Endothelial cell of umbilical vein (primary cell): ENCODE data around the gene ELK1. TPM values are rescaled to one million over a fixed set of nuclear protein-coding genes. Genes with fewer than 3 reads are reported as not detected.

Experiments used
- BruUV-seq: library from RNA; stranded (reverse); fragments of 400-500 nt; replicated peaks from 2 replicates; lab custom pipeline; 2021; lab: Mats Ljungman, UMichigan
- CTCF ChIA-PET: fragments of 300-600, 350-600 bp; sonication (Branson Sonifier 250); formaldehyde crosslinking; loops from one replicate; lab custom pipeline; 2021; ENCODE audit warnings: antibody characterized with exemption, inconsistent platforms; lab: Charles Lee
- POLR2A ChIA-PET: fragments of 300-600, 350-600 bp; sonication (Branson Sonifier 250); formaldehyde crosslinking; loops from one replicate; lab custom pipeline; 2021; ENCODE audit warnings: antibody characterized with exemption, inconsistent platforms; lab: Charles Lee
- DNase-seq: peaks from one replicate; pipeline ENCODE4 v3.0.0-alpha.2; 2011; ENCODE audit warnings: low read depth, low spot score
- FAIRE-seq: peaks from 2 replicates; lab custom pipeline; 2011; peaks lifted over from hg19 to GRCh38; lab: Jason Lieb, UNC
- H2AFZ ChIP-seq: 2 replicates; pipeline ENCODE4 v1.6.0; 2012; ENCODE audit warnings: low read depth, low read length, control low read depth, inconsistent platforms
- H3K27ac ChIP-seq: 2 replicates; pipeline ENCODE4 v1.5.1; 2011; ENCODE audit warnings: low read depth, mild to moderate bottlenecking, control low read depth, low read length, moderate library complexity; ENCODE audit not compliant: insufficient read depth
- H3K27me3 ChIP-seq, 2 experiments: 2 replicates each; pipeline versions ENCODE4 v1.6.0 to v1.6.1; 2011; ENCODE audit warnings: low read length in 2 of 2, mixed read lengths in 1 of 2; ENCODE audit not compliant: control insufficient read depth in 2 of 2, insufficient read depth in 2 of 2
- H3K36me3 ChIP-seq, 2 experiments: 2 replicates in 1 of 2; 3 replicates in 1 of 2; pipeline ENCODE4 v1.5.1; 2011; ENCODE audit warnings: low read length in 2 of 2, mild to moderate bottlenecking in 1 of 2, moderate library complexity in 1 of 2; ENCODE audit not compliant: control insufficient read depth in 2 of 2, insufficient read depth in 2 of 2; ENCODE audit errors: extremely low read depth in 1 of 2
- H3K4me1 ChIP-seq: 3 replicates; pipeline ENCODE4 v1.5.1; 2011; ENCODE audit warnings: mild to moderate bottlenecking, low read length; ENCODE audit not compliant: control insufficient read depth, insufficient read depth; ENCODE audit errors: extremely low read depth
- H3K4me2 ChIP-seq: 2 replicates; pipeline ENCODE4 v1.6.1; 2011; ENCODE audit warnings: low read length, control low read depth, mixed read lengths; ENCODE audit not compliant: insufficient read depth
- H3K4me3 ChIP-seq, 3 experiments: fragments of 200-600 bp in 1 of 3; sonication (generic), shearing (Covaris generic) in 1 of 3; replicated peaks in 1 of 3; 2 replicates each; pipeline ENCODE4 v1.5.1; 2011 to 2016; ENCODE audit warnings: control low read depth in 3 of 3, low read length in 3 of 3, mild to moderate bottlenecking in 2 of 3, inconsistent platforms in 1 of 3, low read depth in 1 of 3, moderate library complexity in 1 of 3; ENCODE audit not compliant: insufficient read depth in 1 of 3
- H3K79me2 ChIP-seq: 2 replicates; pipeline ENCODE4 v1.6.0; 2012; ENCODE audit warnings: low read length, inconsistent platforms; ENCODE audit not compliant: control insufficient read depth, insufficient read depth
- H3K9ac ChIP-seq: replicated peaks from 2 replicates; pipeline ENCODE3; 2011; ENCODE audit warnings: low read length, control low read depth; ENCODE audit not compliant: insufficient read depth; ENCODE audit errors: extremely low read depth
- H3K9me1 ChIP-seq: replicated peaks from 3 replicates; pipeline ENCODE4 v1.6.0; 2011; ENCODE audit warnings: mild to moderate bottlenecking, low read length; ENCODE audit not compliant: control insufficient read depth, insufficient read depth; ENCODE audit errors: extremely low read depth
- H3K9me3 ChIP-seq: replicated peaks from 2 replicates; pipeline ENCODE4 v1.5.1; 2012; ENCODE audit warnings: low read length, inconsistent platforms; ENCODE audit not compliant: control insufficient read depth, insufficient read depth
- H4K20me1 ChIP-seq: replicated peaks from 2 replicates; pipeline ENCODE3; 2011; ENCODE audit warnings: mild to moderate bottlenecking, low read length; ENCODE audit not compliant: control insufficient read depth, insufficient read depth; ENCODE audit errors: extremely low read depth
- CTCF ChIP-seq, 2 donors: IDR thresholded peaks; 1 replicate in 1 of 2; 2 replicates in 1 of 2; pipeline ENCODE4 v1.5.1; 2011; ENCODE audit warnings: low read length in 2 of 2, mild to moderate bottlenecking in 2 of 2, moderate library complexity in 2 of 2, control low read depth in 1 of 2, inconsistent platforms in 1 of 2, low read depth in 1 of 2; ENCODE audit not compliant: insufficient read depth in 1 of 2; ENCODE audit errors: extremely low read depth in 1 of 2
- EZH2 ChIP-seq: IDR thresholded peaks from 2 replicates; pipeline ENCODE4 v1.6.1; 2012; ENCODE audit warnings: borderline replicate concordance, low read depth, mild to moderate bottlenecking, moderate library complexity, low read length, inconsistent platforms; ENCODE audit not compliant: severe bottlenecking
- FOS ChIP-seq: IDR thresholded peaks from 2 replicates; pipeline ENCODE4 v1.6.1; 2011; ENCODE audit warnings: mild to moderate bottlenecking, low read length, moderate library complexity, borderline replicate concordance; ENCODE audit not compliant: insufficient read depth
- GATA2 ChIP-seq: IDR thresholded peaks from 2 replicates; pipeline ENCODE4 v1.7.0; 2011; ENCODE audit warnings: low read depth, mild to moderate bottlenecking, moderate library complexity, mixed read lengths, low read length; ENCODE audit not compliant: insufficient read length, insufficient read depth
- JUN ChIP-seq: IDR thresholded peaks from 2 replicates; pipeline ENCODE4 v1.6.1; 2011; ENCODE audit warnings: borderline replicate concordance, low read depth; ENCODE audit not compliant: insufficient read length, insufficient read depth
- MAX ChIP-seq: IDR thresholded peaks from 2 replicates; pipeline ENCODE4 v1.6.1; 2011; ENCODE audit not compliant: insufficient read depth, insufficient read length
- MYC ChIP-seq: IDR thresholded peaks from one replicate; pipeline ENCODE4 v1.6.1; 2011; ENCODE audit warnings: mild to moderate bottlenecking, low read depth, low read length
- POLR2A ChIP-seq: IDR thresholded peaks from 2 replicates; pipeline ENCODE4 v1.6.1; 2012; ENCODE audit warnings: low read depth, mild to moderate bottlenecking, control low read depth, low read length
- POLR2AphosphoS5 ChIP-seq: IDR thresholded peaks from 2 replicates; pipeline ENCODE4 v1.6.1; 2012; ENCODE audit warnings: low read depth, mild to moderate bottlenecking, control low read depth, low read length, moderate library complexity; ENCODE audit not compliant: insufficient read depth
- dilution Hi-C: fragments of 300-500 bp; cut with MboI; formaldehyde crosslinking; loops from one replicate; pipeline ENCODE4 v1.15.0; 2019; ENCODE audit warnings: low sequenced_read_pairs; ENCODE audit not compliant: extremely low pct_ligation_motif_present
- intact Hi-C: fragments of 100-400 bp; cut with micrococcal nuclease; formaldehyde crosslinking; loops from one replicate; pipeline ENCODE4 v1.10.0; 2022
- polyA plus RNA-seq, 4 experiments: library from polyadenylated mRNA; depleted of rRNA in 3 of 4; stranded (reverse) in 3 of 4; unstranded in 1 of 4; fragments of >200 nt; gene quantifications; 2 replicates each; pipeline versions ENCODE4 v1.2.1 to v1.2.3, GENCODE V29; 2011 to 2012; ENCODE audit warnings: missing spikeins in 1 of 4
- total RNA-seq: library from RNA; stranded (reverse); gene quantifications from 2 replicates; pipeline ENCODE4 v1.2.3, GENCODE V29; 2021

The ELK1 gene
- total and polyA plus RNA-seq, 2 donors (not counting 3 experiments of a cell fraction or from before 2014, with no cell fraction given): 18.3 to 28.7 TPM

- Histone ChIP-seq H3K9me1 (no peaks in the 10 kb centered on the region), H3K4me3 (no peak overlapping the region), H3K4me2 (no peak overlapping the region), H3K79me2 (no peaks in the 10 kb centered on the region), H3K36me3 (no peaks in the 10 kb centered on the region), H3K4me1 (peaks cover 2% of the 10 kb centered on the region), H3K9me3 (no peaks in the 10 kb centered on the region), H4K20me1 (no peaks in the 10 kb centered on the region), H3K9ac (no peak overlapping the region), H3K27ac (no peak overlapping the region), H2AFZ (no peak overlapping the region), H3K27me3 (no peaks in the 10 kb centered on the region)
- no peak for FAIRE-seq
- POLR2A ChIA-PET: no interaction called here
- dilution Hi-C loops (no loop called here), intact Hi-C loops (no loop called here)
- no peak for DNase-seq
- TF ChIP-seq CTCF (IDR thresholded peaks at IDR 0.05; ENCODE audit: extremely low read depth in 1 of 2, insufficient read depth in 1 of 2, low read depth in 1 of 2, low read length in 2 of 2) (no peak), MYC (no peak), POLR2AphosphoS5 (no peak), JUN (no peak), MAX (no peak), GATA2 (no peak), EZH2 (no peak), FOS (no peak), POLR2A (no peak)
- CTCF ChIA-PET: no interaction called here
- BruUV-seq: no TSS peak
Measured at GRCh38 chrX:47664737-47665136, 14.4 kb upstream of the ELK1 start.
